NT2/D1 (cell line): ENCODE data around the gene TBX2.

Experiments
- DNase-seq: peaks from one replicate; pipeline ENCODE4 v3.0.0-alpha.2; 2011; ENCODE audit warnings: low read depth, low spot score
- H3K27me3 ChIP-seq: 2 replicates; pipeline ENCODE4 v1.6.0; 2011; ENCODE audit warnings: mild to moderate bottlenecking; ENCODE audit not compliant: insufficient read length, insufficient read depth
- H3K36me3 ChIP-seq: 2 replicates; pipeline ENCODE4 v1.6.1; 2011; ENCODE audit warnings: mild to moderate bottlenecking, low read length, mixed read lengths; ENCODE audit not compliant: insufficient read depth, insufficient read length
- H3K4me1 ChIP-seq: 2 replicates; pipeline ENCODE4 v1.5.1; 2011; ENCODE audit not compliant: insufficient read depth, insufficient read length
- H3K4me3 ChIP-seq: 2 replicates; pipeline ENCODE4 v1.5.1; 2011; ENCODE audit warnings: low read depth; ENCODE audit not compliant: insufficient read length
- H3K9ac ChIP-seq: 2 replicates; pipeline ENCODE4 v1.6.0; 2011; ENCODE audit warnings: low read depth; ENCODE audit not compliant: insufficient read length
- H3K9me3 ChIP-seq: 2 replicates; pipeline ENCODE4 v1.5.1; 2011; ENCODE audit warnings: mild to moderate bottlenecking, low read length; ENCODE audit not compliant: insufficient read depth
- SUZ12 ChIP-seq: IDR thresholded peaks from 2 replicates; pipeline ENCODE4 v1.6.1; 2011; ENCODE audit not compliant: insufficient read length, insufficient read depth; ENCODE audit errors: extremely low read depth
- YY1 ChIP-seq: IDR thresholded peaks from 2 replicates; pipeline ENCODE4 v1.6.1; 2011; ENCODE audit not compliant: insufficient read length, insufficient read depth
- ZNF274 ChIP-seq: IDR thresholded peaks from 2 replicates; pipeline ENCODE4 v1.6.1; 2011; ENCODE audit warnings: mild to moderate bottlenecking, low read depth, low read length

The TBX2 gene

DNA sequence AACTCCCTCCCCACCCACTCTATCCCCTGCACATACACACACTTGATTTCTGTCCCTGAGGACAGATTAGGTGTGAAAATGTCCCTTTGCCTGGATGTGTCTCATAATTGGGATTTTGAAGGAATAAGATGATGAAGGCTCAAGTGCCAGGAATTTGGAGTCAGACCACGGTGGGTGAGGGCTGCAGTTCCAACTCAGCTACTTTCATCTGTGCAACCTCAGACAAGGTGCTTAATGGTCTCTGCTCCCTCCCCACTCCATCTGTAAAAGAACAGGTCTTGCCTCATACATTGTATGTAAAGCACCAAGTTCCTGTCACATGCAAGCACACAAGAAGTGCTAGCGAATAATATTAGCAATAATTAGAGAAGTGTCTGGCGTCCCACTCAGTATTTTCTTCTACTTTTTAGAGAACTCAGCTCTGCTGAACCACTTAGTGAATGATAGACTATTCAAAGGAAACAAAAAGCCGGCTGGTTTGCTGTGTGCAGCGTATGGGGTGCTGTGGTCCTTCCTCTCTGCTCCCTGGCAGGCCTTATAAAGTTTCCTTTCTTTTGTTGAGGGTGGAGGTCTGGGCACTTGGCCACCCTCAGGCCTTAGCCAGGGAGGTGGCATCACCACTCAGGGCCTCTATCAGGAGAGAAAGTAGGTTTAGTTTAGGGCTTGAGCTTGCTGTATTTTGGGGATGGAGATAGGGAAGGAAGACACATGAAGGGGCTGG, 58.9 kb downstream of the TBX2 start:
- TF ChIP-seq ZNF274 (no peak), SUZ12 (no peak), YY1 (no peak)
- H3K9me3 ChIP-seq, result no peaks in the 10 kb centered on the region
- H3K4me3 ChIP-seq, result no peak overlapping the region
- peaks cover 23% of the 10 kb centered on the region for H3K4me1 ChIP-seq
- no peaks in the 10 kb centered on the region for H3K36me3 ChIP-seq
- peaks cover 97% of the 10 kb centered on the region for H3K27me3 ChIP-seq
- no peak overlapping the region for H3K9ac ChIP-seq
- no peak for DNase-seq
